IMR-90 (cell line): ENCODE results near the gene RETN. TPM values are rescaled to one million over a fixed set of nuclear protein-coding genes. Genes with fewer than 3 reads are reported as not detected.

Experiments
- ATAC-seq: fragments of 200-7000 bp; cut with Tn5 transposase; 2 replicates; pipeline ENCODE4 v1.9.1; 2020; ENCODE audit warnings: low read depth, mild to moderate bottlenecking, moderate library complexity
- BruUV-seq: library from RNA; stranded (reverse); fragments of 400-500 nt; replicated peaks from 2 replicates; lab custom pipeline; 2021; lab: Mats Ljungman, UMichigan
- CTCF ChIA-PET: fragments of 300-600 bp; formaldehyde crosslinking; extraction: SDS; loops from one replicate; lab custom pipeline; 2021; ENCODE audit warnings: antibody characterized with exemption; lab: Yijun Ruan, JAX
- POLR2A ChIA-PET: fragments of 300-600 bp; sonication (Branson Sonifier 250); formaldehyde crosslinking; loops from one replicate; lab custom pipeline; 2022; ENCODE audit warnings: antibody characterized with exemption; ENCODE audit not compliant: unreplicated experiment; lab: Charles Lee
- DNase-seq: peaks from one replicate; pipeline ENCODE4 v3.0.0; 2013
- H2AFZ ChIP-seq: replicated peaks from 2 replicates; pipeline ENCODE3; 2013; ENCODE audit warnings: low read length, mild to moderate bottlenecking; ENCODE audit not compliant: poor library complexity
- H2AK5ac ChIP-seq: 2 replicates; pipeline ENCODE4 v1.6.1; 2013; ENCODE audit warnings: low read depth, low read length, inconsistent platforms
- H2AK9ac ChIP-seq: replicated peaks from 2 replicates; pipeline ENCODE3; 2013; ENCODE audit warnings: mild to moderate bottlenecking, low read depth, low read length, moderate library complexity; ENCODE audit not compliant: poor library complexity
- H2BK120ac ChIP-seq: 2 replicates; pipeline ENCODE4 v1.6.1; 2013; ENCODE audit warnings: low read depth, low read length, inconsistent platforms
- H2BK15ac ChIP-seq: 3 replicates; pipeline ENCODE4 v1.6.1; 2013; ENCODE audit warnings: low read depth, low read length, inconsistent platforms
- H2BK20ac ChIP-seq: 2 replicates; pipeline ENCODE4 v1.6.1; 2013; ENCODE audit warnings: low read depth, mild to moderate bottlenecking, inconsistent platforms, low read length, moderate library complexity
- H2BK5ac ChIP-seq: 2 replicates; pipeline ENCODE4 v1.6.1; 2013; ENCODE audit warnings: mild to moderate bottlenecking, low read depth, low read length, inconsistent platforms; ENCODE audit not compliant: poor library complexity, severe bottlenecking
- H3K14ac ChIP-seq: replicated peaks from 2 replicates; pipeline ENCODE4 v1.6.1; 2013; ENCODE audit warnings: low read depth, low read length, inconsistent platforms
- H3K18ac ChIP-seq: 2 replicates; pipeline ENCODE4 v1.6.1; 2013; ENCODE audit warnings: low read depth, low read length, control low read depth
- H3K23ac ChIP-seq: 2 replicates; pipeline ENCODE4 v1.6.1; 2013; ENCODE audit warnings: low read depth, low read length, inconsistent platforms
- H3K27ac ChIP-seq: 2 replicates; pipeline ENCODE4 v1.5.1; 2013; ENCODE audit warnings: mild to moderate bottlenecking, control low read depth, low read length; ENCODE audit not compliant: insufficient read depth
- H3K27me3 ChIP-seq: 2 replicates; pipeline ENCODE4 v1.6.1; 2013; ENCODE audit warnings: low read length; ENCODE audit not compliant: control insufficient read depth, insufficient read depth
- H3K36me3 ChIP-seq: 2 replicates; pipeline ENCODE4 v1.6.1; 2013; ENCODE audit warnings: low read length, mixed read lengths; ENCODE audit not compliant: control insufficient read depth, insufficient read depth
- H3K4ac ChIP-seq: 2 replicates; pipeline ENCODE4 v1.6.1; 2013; ENCODE audit warnings: low read depth, low read length, inconsistent platforms
- H3K4me1 ChIP-seq: 2 replicates; pipeline ENCODE4 v1.6.1; 2013; ENCODE audit warnings: low read length, mixed read lengths; ENCODE audit not compliant: control insufficient read depth, insufficient read depth
- H3K4me2 ChIP-seq: 2 replicates; pipeline ENCODE4 v1.6.1; 2013; ENCODE audit warnings: low read depth, mild to moderate bottlenecking, control low read depth, low read length, moderate library complexity
- H3K4me3 ChIP-seq: 2 replicates; pipeline ENCODE4 v1.5.1; 2013; ENCODE audit warnings: low read depth, mild to moderate bottlenecking, control low read depth, low read length, moderate library complexity; ENCODE audit not compliant: insufficient read depth
- H3K56ac ChIP-seq: 2 replicates; pipeline ENCODE4 v1.6.1; 2013; ENCODE audit warnings: low read length, inconsistent platforms; ENCODE audit not compliant: insufficient read depth; ENCODE audit errors: extremely low read depth
- H3K79me1 ChIP-seq, 2 experiments: 2 replicates each; pipeline ENCODE4 v1.6.1; 2013; ENCODE audit warnings: low read length in 2 of 2, inconsistent platforms in 1 of 2, low read depth in 1 of 2
- H3K9ac ChIP-seq: 2 replicates; pipeline ENCODE4 v1.6.1; 2013; ENCODE audit warnings: low read depth, low read length, control low read depth
- H3K9me1 ChIP-seq: 2 replicates; pipeline ENCODE4 v1.6.1; 2013; ENCODE audit warnings: low read length, inconsistent platforms; ENCODE audit not compliant: insufficient read depth
- H3K9me3 ChIP-seq: 2 replicates; pipeline ENCODE4 v1.6.1; 2013; ENCODE audit warnings: low read length; ENCODE audit not compliant: control insufficient read depth, insufficient read depth
- H4K20me1 ChIP-seq: 2 replicates; pipeline ENCODE4 v1.6.1; 2013; ENCODE audit warnings: low read length, inconsistent platforms; ENCODE audit not compliant: insufficient read depth
- H4K5ac ChIP-seq: 2 replicates; pipeline ENCODE4 v1.6.1; 2013; ENCODE audit warnings: mild to moderate bottlenecking, low read depth, low read length, control low read depth
- H4K8ac ChIP-seq, 2 experiments: 2 replicates each; pipeline ENCODE4 v1.6.1; 2013; ENCODE audit warnings: low read depth in 2 of 2, low read length in 2 of 2, control low read depth in 1 of 2, inconsistent platforms in 1 of 2
- H4K91ac ChIP-seq: 2 replicates; pipeline ENCODE4 v1.6.1; 2013; ENCODE audit warnings: low read depth, low read length, inconsistent platforms; ENCODE audit not compliant: insufficient read depth
- BHLHE40 ChIP-seq: fragments of 150-350 bp; IDR thresholded peaks from 2 replicates; pipeline ENCODE4 v1.6.1; 2016; ENCODE audit warnings: mild to moderate bottlenecking, low read depth, low read length
- CEBPB ChIP-seq: IDR thresholded peaks from 2 replicates; pipeline ENCODE4 v1.6.1; 2012; ENCODE audit warnings: low read depth, low read length, improper control_type of control experiment
- CHD1 ChIP-seq: IDR thresholded peaks from 2 replicates; pipeline ENCODE4 v1.6.1; 2012; ENCODE audit warnings: low read depth, low read length, improper control_type of control experiment
- CTCF ChIP-seq: conservative IDR thresholded peaks from 2 replicates; pipeline ENCODE4 v1.5.1; 2012; ENCODE audit warnings: mild to moderate bottlenecking, low read depth, low read length, improper control_type of control experiment
- ELK1 ChIP-seq: fragments of 150-350 bp; IDR thresholded peaks from 2 replicates; pipeline ENCODE4 v1.6.1; 2016; ENCODE audit warnings: low read depth, mild to moderate bottlenecking, low read length, moderate library complexity, borderline replicate concordance
- FOS ChIP-seq: fragments of 150-350 bp; IDR thresholded peaks from 2 replicates; pipeline ENCODE4 v1.6.1; 2016; ENCODE audit warnings: low read depth, low read length
- MAFK ChIP-seq: IDR thresholded peaks from 2 replicates; pipeline ENCODE4 v1.6.1; 2012; ENCODE audit warnings: low read depth, low read length, improper control_type of control experiment
- MAZ ChIP-seq: IDR thresholded peaks from 2 replicates; pipeline ENCODE4 v1.6.1; 2012; ENCODE audit warnings: low read depth, mild to moderate bottlenecking, low read length, improper control_type of control experiment, moderate library complexity, borderline replicate concordance
- MXI1 ChIP-seq: IDR thresholded peaks from 2 replicates; pipeline ENCODE4 v1.6.1; 2012; ENCODE audit warnings: low read depth, mild to moderate bottlenecking, low read length, moderate library complexity, borderline replicate concordance
- NFE2L2 ChIP-seq: fragments of 150-350 bp; IDR thresholded peaks from 2 replicates; pipeline ENCODE4 v1.6.1; 2016; ENCODE audit warnings: low read depth, mild to moderate bottlenecking, low read length
- POLR2A ChIP-seq: IDR thresholded peaks from 2 replicates; pipeline ENCODE4 v1.6.1; 2012; ENCODE audit warnings: mild to moderate bottlenecking, low read depth, low read length
- RAD21 ChIP-seq: IDR thresholded peaks from 2 replicates; pipeline ENCODE4 v1.6.1; 2012; ENCODE audit warnings: low read length, improper control_type of control experiment
- RCOR1 ChIP-seq: IDR thresholded peaks from 2 replicates; pipeline ENCODE4 v1.6.1; 2012; ENCODE audit warnings: mild to moderate bottlenecking, low read length, improper control_type of control experiment; ENCODE audit not compliant: insufficient replicate concordance
- RFX5 ChIP-seq: IDR thresholded peaks from 2 replicates; pipeline ENCODE4 v1.8.0; 2012; ENCODE audit warnings: low read depth, mild to moderate bottlenecking, low read length, moderate library complexity
- USF2 ChIP-seq: fragments of 150-350 bp; IDR thresholded peaks from 2 replicates; pipeline ENCODE4 v1.6.1; 2017; ENCODE audit warnings: mild to moderate bottlenecking, antibody characterized with exemption, low read length, low read depth
- WGBS, 2 experiments: methylation state at CpG; one replicate each; pipeline versions ENCODE4 v1.1.5 to v1.1.7; 2013; ENCODE audit warnings: missing lambda C conversion rate in 2 of 2; ENCODE audit not compliant: insufficient read length in 1 of 2; ENCODE audit errors: extremely low coverage in 2 of 2; 5-methylcytosine and 5-hydroxymethylcytosine counted together
- dilution Hi-C: fragments of 300-500 bp; cut with HindIII; formaldehyde crosslinking; loops from one replicate; pipeline ENCODE4 v1.14.3; 2018; ENCODE audit warnings: low sequenced_read_pairs; ENCODE audit not compliant: unreplicated experiment
- in situ Hi-C: fragments of 300-500 bp; cut with MboI; formaldehyde crosslinking; loops from 3 replicates; pipeline ENCODE4 v1.14.3; 2019; ENCODE audit warnings: low sequenced_read_pairs, inconsistent platforms, mixed read lengths
- intact Hi-C: fragments of 100-400 bp; cut with micrococcal nuclease; formaldehyde crosslinking; loops from 2 replicates; pipeline ENCODE4 v1.10.0; 2022
- polyA plus RNA-seq, 3 experiments: library from polyadenylated mRNA; depleted of rRNA; stranded (reverse); fragments of >200 nt; gene quantifications; 2 replicates each; pipeline ENCODE4 v1.2.3, GENCODE V29; 2012; ENCODE audit warnings: low replicate concordance in 1 of 3
- total RNA-seq: library from RNA; depleted of rRNA; stranded (reverse); fragments of >200 nt; gene quantifications from 2 replicates; pipeline ENCODE4 v1.2.3, GENCODE V29; 2012

The RETN gene
- total and polyA plus RNA-seq, 2 of the 4 experiments (the other 2 are of a cell fraction) = not detected

- Histone ChIP-seq H2BK15ac (no peak overlapping the region), H3K56ac (no peak overlapping the region), H4K20me1 (no peaks in the 10 kb centered on the region), H4K91ac (no peak overlapping the region), H3K27ac (no peak overlapping the region), H3K9me3 (no peaks in the 10 kb centered on the region), H2AK9ac (no peak overlapping the region), H3K4ac (no peak overlapping the region), H3K4me1 (no peaks in the 10 kb centered on the region), H3K9ac (no peak overlapping the region), H3K18ac (no peak overlapping the region), H2AFZ (no peak overlapping the region), H3K9me1 (no peaks in the 10 kb centered on the region), H4K8ac (no peak overlapping the region), H3K79me1 (no peaks in the 10 kb centered on the region), H3K4me3 (no peak overlapping the region), H3K4me2 (no peak overlapping the region), H2BK5ac (no peak overlapping the region), H3K14ac (no peak overlapping the region), H2BK120ac (no peak overlapping the region), H3K36me3 (no peaks in the 10 kb centered on the region), H2BK20ac (no peak overlapping the region), H2AK5ac (no peak overlapping the region), H3K23ac (no peak overlapping the region), H3K27me3 (peaks cover 4% of the 10 kb centered on the region; the same call in 1 of the 2 replicates), H4K5ac (no peak overlapping the region)
- CTCF ChIA-PET = no interaction called here
- ATAC-seq (no peak), DNase-seq (no peak)
- TF ChIP-seq MAZ (no peak), ELK1 (no peak), RFX5 (no peak), CTCF (no peak), MAFK (no peak), POLR2A (no peak), CEBPB (no peak), USF2 (no peak), RCOR1 (no peak), BHLHE40 (no peak), MXI1 (no peak), NFE2L2 (no peak), RAD21 (no peak), FOS (no peak), CHD1 (no peak)
- 46% methylated on average over 7 of the region's 20 CpGs; no CpG with 5 or more reads in 1 of the 2 experiments for WGBS, 2 experiments
- intact Hi-C loops = no loop called here
- POLR2A ChIA-PET = no interaction called here
- dilution Hi-C loops = no loop called here
- in situ Hi-C loops = no loop called here
- BruUV-seq = no TSS peak
Observed at GRCh38 chr19:7645656-7646425, 23.0 kb upstream of the RETN start.
